ENCODE data around the gene KPNB1.

Gene KPNB1

DNA sequence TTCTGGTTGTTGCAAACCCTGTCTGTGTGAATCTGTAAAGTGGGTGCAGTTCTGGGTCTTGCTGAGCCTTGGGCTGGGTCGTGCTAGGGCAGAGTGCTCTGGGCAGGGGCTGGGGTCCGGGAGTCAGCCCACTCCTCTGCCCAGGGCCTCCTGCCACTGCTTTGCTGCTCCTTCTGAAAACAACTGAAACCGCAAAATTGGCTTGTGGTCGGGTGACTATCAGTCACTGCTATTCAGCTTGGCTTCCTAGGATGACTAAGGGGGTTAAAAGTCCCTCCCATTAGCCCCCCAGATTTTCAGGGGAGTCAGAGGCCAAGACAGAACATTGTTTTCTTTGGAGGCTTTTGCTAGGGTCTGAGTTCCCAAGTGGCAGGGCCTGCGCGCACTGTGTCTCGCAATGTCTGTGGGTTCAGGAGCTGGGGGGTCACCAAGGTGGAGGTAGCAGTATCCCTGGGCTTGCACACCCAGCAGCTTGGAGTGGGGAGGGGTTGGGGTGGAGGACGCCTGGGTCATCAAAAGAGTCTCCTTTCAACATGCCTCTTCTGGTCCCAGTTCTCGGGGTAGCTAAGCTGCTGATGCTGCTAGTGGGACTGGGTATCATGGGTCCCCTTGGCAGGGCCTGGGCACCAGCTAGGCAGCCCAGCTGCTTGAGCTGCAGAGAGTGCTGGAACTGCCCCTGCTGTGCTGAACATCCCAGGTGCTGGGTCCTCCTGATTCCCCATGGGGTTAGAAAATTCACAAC lies 69.9 kb downstream of the KPNB1 start:
- TF ChIP-seq, protein P1, sequence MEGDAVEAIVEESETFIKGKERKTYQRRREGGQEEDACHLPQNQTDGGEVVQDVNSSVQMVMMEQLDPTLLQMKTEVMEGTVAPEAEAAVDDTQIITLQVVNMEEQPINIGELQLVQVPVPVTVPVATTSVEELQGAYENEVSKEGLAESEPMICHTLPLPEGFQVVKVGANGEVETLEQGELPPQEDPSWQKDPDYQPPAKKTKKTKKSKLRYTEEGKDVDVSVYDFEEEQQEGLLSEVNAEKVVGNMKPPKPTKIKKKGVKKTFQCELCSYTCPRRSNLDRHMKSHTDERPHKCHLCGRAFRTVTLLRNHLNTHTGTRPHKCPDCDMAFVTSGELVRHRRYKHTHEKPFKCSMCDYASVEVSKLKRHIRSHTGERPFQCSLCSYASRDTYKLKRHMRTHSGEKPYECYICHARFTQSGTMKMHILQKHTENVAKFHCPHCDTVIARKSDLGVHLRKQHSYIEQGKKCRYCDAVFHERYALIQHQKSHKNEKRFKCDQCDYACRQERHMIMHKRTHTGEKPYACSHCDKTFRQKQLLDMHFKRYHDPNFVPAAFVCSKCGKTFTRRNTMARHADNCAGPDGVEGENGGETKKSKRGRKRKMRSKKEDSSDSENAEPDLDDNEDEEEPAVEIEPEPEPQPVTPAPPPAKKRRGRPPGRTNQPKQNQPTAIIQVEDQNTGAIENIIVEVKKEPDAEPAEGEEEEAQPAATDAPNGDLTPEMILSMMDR (IDR thresholded peaks at IDR 0.05; ENCODE audit: low read depth, low read length) = no peak
- H3K4me3 ChIP-seq (ENCODE audit: low read depth, low read length) = no peak overlapping the region

DNA sequence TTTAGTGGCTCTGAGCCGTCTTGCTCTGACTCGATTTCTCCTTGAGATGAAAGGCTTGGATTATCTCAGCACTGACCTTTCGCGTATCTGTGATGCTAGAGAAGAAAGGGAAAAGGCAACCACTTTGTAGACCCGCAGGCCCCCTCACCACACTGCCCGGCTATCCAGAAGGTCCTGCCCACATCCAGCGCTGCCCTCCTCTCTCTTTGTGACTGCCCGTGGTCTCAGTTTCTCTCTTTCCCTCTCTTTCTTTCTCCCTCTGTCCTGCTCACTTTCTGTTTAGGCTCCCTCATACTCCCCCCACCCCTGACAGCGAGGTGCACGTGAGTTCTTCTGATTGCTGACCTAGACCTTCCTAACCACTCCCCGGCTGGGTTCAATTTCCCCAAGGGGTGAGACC lies 70.5 kb downstream of the KPNB1 start:
- H3K4me3 ChIP-seq (ENCODE audit: low read depth, low read length) = no peak overlapping the region
- TF ChIP-seq, protein P1 (IDR thresholded peaks at IDR 0.05; ENCODE audit: low read depth, low read length) = no peak

DNA sequence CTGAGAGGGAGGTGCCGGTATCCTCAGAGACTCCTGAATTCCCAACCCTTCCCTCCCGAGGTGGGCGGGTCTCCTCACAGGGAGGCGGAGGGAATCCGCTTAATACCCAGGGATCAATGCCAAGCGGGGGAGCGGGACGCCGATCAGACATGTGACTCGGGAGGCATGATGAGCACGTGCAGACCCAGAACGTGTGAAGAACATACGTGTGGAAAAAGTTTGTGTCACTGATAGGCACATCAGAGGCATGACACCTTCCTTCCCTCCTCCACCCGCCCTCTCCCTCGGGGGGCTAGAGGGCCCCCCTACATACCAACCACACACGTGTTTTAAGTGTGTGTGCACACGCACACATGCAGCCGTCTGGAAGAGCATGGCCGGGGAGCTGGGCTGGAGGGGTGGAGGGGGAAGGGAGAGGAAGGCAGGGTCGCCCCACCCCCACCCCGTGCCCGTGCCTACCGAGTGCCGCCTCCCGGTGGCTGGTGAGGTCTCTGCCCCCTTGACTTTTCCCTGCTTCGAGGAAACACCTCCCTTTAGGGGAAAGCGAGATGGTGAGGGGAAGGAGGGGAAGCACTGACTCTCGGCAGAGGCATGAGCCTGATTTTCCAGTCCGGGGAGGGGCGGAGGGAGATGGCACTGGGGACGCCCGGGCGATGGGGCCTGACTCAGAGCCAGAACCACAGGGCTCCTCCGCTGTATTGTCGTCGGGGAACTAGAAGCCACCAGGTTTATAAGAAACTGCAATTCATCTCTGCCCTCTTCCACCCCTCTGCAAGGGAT lies 71.2 kb downstream of the KPNB1 start:
- H3K4me3 ChIP-seq (ENCODE audit: low read depth, low read length) = no peak overlapping the region

DNA sequence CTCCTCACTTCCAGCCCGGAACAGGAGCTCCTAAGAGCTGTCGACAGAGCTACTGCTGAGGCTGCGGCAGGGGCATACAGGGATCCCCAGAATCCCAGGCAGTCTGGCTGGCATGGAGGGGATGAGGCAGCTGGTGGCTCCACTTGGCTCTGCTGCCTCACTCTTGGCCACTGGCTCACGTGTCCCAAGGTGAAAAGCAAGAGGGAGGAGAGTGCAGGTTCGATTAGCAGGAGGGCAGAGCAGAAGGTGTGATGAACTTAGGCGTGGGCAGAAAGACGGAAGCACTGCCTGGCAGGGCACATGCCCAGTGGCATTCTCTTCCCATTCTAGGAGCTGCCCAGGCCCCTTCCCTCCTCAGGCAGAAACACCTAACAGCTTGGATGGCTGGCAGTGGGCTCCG lies 72.0 kb downstream of the KPNB1 start:
- TF ChIP-seq, protein P1 (IDR thresholded peaks at IDR 0.05; ENCODE audit: low read depth, low read length) = no peak
- no peak overlapping the region for H3K4me3 ChIP-seq (ENCODE audit: low read depth, low read length)

More for the DNA sequence above, 71.2 kb downstream of the KPNB1 start:
- TF ChIP-seq, protein P1 (IDR thresholded peaks at IDR 0.05; ENCODE audit: low read depth, low read length) = no peak

DNA sequence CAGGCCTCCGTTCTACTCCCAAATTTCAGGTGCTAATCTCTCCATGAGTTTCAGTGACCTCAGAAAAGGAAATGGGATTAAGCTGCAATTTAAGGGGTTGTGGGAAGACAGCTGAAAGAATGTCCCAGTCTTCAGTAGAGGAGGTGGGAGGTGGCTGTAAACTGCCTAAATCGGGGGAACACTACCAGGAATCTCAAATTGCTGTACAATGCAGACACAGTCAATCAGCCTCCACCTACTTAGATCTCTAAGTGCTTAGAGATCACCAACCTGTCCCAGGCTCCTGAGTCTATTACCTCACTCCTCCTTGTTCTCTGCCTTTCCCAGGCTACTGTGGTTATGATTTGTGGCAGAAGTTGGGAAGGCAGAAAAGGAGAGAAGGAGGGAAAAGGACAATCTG lies 75.0 kb downstream of the KPNB1 start:
- TF ChIP-seq, protein P1 (IDR thresholded peaks at IDR 0.05; ENCODE audit: low read depth, low read length) = no peak
- no peak overlapping the region for H3K4me3 ChIP-seq (ENCODE audit: low read depth, low read length)

DNA sequence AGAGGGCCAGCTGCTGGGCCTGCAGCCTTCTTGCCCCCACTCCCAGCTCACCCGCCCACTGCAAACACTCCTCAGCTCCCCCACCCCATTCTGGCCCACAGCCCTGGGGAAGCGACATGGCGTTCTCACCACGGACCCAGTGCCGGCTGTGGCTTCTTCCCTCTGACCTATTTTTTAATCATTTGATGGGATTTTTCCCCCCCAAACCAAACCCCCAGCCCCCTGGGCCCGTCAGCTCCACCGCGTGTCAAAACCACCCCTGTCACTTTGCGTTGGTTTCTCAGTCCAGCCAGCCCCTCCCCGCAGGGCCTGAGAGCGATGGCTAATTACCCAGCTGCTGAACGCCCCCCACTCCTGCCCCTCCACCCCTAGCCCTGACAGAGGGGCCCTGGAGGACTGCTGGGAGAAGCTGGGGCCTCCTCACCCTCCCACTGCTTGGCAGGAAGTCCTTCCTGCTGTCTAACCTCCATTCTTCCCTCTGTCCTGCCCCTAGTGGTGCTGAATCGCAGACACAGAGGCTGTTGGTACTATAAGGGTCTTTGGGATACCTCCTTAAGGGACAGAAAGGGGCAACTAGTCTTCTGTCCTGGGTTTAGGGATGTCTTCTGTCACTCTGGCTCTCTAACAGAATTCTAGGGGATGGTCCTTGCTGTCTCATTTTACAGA lies 75.9 kb downstream of the KPNB1 start:
- H3K4me3 ChIP-seq (ENCODE audit: low read depth, low read length) = no peak overlapping the region
- TF ChIP-seq, protein P1 (IDR thresholded peaks at IDR 0.05; ENCODE audit: low read depth, low read length) = no peak
